Tibial nerve (tissue), 4 donors: ENCODE data around the gene CNTN6. TPM values are rescaled to one million over a fixed set of nuclear protein-coding genes. Genes with fewer than 3 reads are reported as not detected.
"Not testable (repeated sequence)": the region's sequence is repeated elsewhere in the genome, so short reads cannot be mapped to it uniquely, and the experiment has no call there.

ENCODE experiments used
- DNase-seq, 2 donors: peaks; one replicate each; pipeline ENCODE4 v3.0.0-alpha.2; 2019; ENCODE audit warnings: low spot score in 2 of 2
- H3K27ac ChIP-seq, 4 donors: fragments of 200-600 bp; sonication (generic) in 3 of 4; one replicate each; pipeline ENCODE4 v1.5.1; 2017 to 2019; ENCODE audit warnings: mild to moderate bottlenecking in 1 of 4
- H3K27me3 ChIP-seq, 2 donors: fragments of 200-600 bp; sonication (generic) in 1 of 2; one replicate each; pipeline versions ENCODE4 v1.5.1 to v1.6.0; 2017 to 2019
- H3K36me3 ChIP-seq, 3 donors: fragments of 200-600 bp; sonication (generic); one replicate each; pipeline ENCODE4 v1.5.1; 2018 to 2019
- H3K4me1 ChIP-seq, 4 donors: fragments of 200-600 bp; sonication (generic) in 3 of 4; one replicate each; pipeline ENCODE4 v1.5.1; 2017 to 2019
- H3K4me3 ChIP-seq, 4 donors: fragments of 200-600 bp; sonication (generic) in 3 of 4; one replicate each; pipeline ENCODE4 v1.5.1; 2017 to 2019; ENCODE audit warnings: mild to moderate bottlenecking in 1 of 4, moderate library complexity in 1 of 4
- H3K9me3 ChIP-seq, 4 donors: fragments of 200-600 bp; sonication (generic) in 3 of 4; one replicate each; pipeline ENCODE4 v1.5.1; 2017 to 2019
- EP300 ChIP-seq, 2 donors: sonication (generic); formaldehyde crosslinking; IDR thresholded peaks; one replicate each; pipeline ENCODE4 v1.6.1; 2017; ENCODE audit warnings: antibody characterized with exemption in 2 of 2, mild to moderate bottlenecking in 1 of 2
- POLR2A ChIP-seq, 2 donors: fragments of 450-650 bp; IDR thresholded peaks; one replicate each; pipeline ENCODE4 v1.6.1; 2017; ENCODE audit warnings: antibody characterized with exemption in 2 of 2, mild to moderate bottlenecking in 2 of 2, moderate library complexity in 2 of 2
- WGBS, 2 donors: methylation state at CpG; one replicate each; pipeline ENCODE4 v1.1.5; 2018; 5-methylcytosine and 5-hydroxymethylcytosine counted together
- total RNA-seq, 4 donors: library from RNA; depleted of rRNA; stranded (reverse); fragments of >200 nt; gene quantifications; one replicate each; pipeline ENCODE4 v1.1.0, GENCODE V29; 2016
- TF ChIP-seq, protein P1 (sequence below), 5 experiments: fragments of 200-600 bp in 3 of 5; fragments of 450-650 bp in 2 of 5; sonication (generic) in 3 of 5; IDR thresholded peaks; one replicate each; pipeline ENCODE4 v1.5.1; 2016 to 2019; ENCODE audit warnings: antibody characterized with exemption in 5 of 5, mild to moderate bottlenecking in 3 of 5, moderate library complexity in 2 of 5

The CNTN6 gene
- total RNA-seq, 4 donors from 2014 or later = 0.20 TPM; not detected in 3

DNA sequence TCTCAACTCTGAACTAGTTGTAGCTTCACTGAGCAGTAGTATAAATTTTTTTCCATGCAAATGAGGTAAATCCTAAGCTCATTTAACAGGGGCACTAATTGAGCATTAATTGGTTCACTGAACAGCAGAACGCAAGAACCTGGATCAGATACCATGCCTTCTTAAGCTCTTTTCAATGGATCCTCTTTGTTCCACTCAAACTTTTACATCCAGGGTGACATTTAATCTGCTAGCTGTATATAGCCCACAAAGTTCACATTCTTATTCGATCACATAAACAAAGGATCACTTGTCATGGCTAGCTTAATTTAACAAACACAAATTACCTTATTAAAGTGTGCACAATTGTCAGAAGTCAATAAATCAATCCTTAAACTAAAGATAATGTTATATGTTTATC is 281.6 kb downstream of the CNTN6 start:
- Histone ChIP-seq H3K4me1 (no peaks in the 10 kb centered on the region), H3K27ac (no peak overlapping the region), H3K9me3 (no peaks in the 10 kb centered on the region), H3K36me3 (no peaks in the 10 kb centered on the region), H3K4me3 (no peak overlapping the region), H3K27me3 (no peaks in the 10 kb centered on the region)
- WGBS, 2 donors = 54 to 56% methylated on average over 2 of the region's 2 CpGs
- DNase-seq = no peak
- TF ChIP-seq EP300 (IDR thresholded peaks at IDR 0.05) (no peak), POLR2A (IDR thresholded peaks at IDR 0.05) (no peak)
- TF ChIP-seq, protein P1, sequence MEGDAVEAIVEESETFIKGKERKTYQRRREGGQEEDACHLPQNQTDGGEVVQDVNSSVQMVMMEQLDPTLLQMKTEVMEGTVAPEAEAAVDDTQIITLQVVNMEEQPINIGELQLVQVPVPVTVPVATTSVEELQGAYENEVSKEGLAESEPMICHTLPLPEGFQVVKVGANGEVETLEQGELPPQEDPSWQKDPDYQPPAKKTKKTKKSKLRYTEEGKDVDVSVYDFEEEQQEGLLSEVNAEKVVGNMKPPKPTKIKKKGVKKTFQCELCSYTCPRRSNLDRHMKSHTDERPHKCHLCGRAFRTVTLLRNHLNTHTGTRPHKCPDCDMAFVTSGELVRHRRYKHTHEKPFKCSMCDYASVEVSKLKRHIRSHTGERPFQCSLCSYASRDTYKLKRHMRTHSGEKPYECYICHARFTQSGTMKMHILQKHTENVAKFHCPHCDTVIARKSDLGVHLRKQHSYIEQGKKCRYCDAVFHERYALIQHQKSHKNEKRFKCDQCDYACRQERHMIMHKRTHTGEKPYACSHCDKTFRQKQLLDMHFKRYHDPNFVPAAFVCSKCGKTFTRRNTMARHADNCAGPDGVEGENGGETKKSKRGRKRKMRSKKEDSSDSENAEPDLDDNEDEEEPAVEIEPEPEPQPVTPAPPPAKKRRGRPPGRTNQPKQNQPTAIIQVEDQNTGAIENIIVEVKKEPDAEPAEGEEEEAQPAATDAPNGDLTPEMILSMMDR (IDR thresholded peaks at IDR 0.05) = no peak

GRCh38 chr3:1375145-1375544 is 282.3 kb downstream of the CNTN6 start:
- no peak overlapping the region for H3K27ac ChIP-seq
- TF ChIP-seq POLR2A (IDR thresholded peaks at IDR 0.05) = no peak
- TF ChIP-seq, protein P1 (IDR thresholded peaks at IDR 0.05) = no peak
- no peak for TF ChIP-seq EP300 (IDR thresholded peaks at IDR 0.05)
- no peaks in the 10 kb centered on the region for H3K36me3 ChIP-seq
- no peaks in the 10 kb centered on the region for H3K9me3 ChIP-seq
- no peaks in the 10 kb centered on the region for H3K4me1 ChIP-seq
- no peak for DNase-seq
- H3K27me3 ChIP-seq = no peaks in the 10 kb centered on the region
- no peak overlapping the region for H3K4me3 ChIP-seq
- 43 to 54% methylated on average over 1 of the region's 1 CpG for WGBS, 2 donors

GRCh38 chr3:1380926-1381646 is 288.3 kb downstream of the CNTN6 start:
- 73 to 76% methylated on average over 8 of the region's 8 CpGs for WGBS, 2 donors
- DNase-seq = peak in 1 of 2 donors; percentile 5

GRCh38 chr3:1381647-1382036 is 288.8 kb downstream of the CNTN6 start:
- Histone ChIP-seq H3K27ac (no peak overlapping the region), H3K4me1 (no peaks in the 10 kb centered on the region), H3K36me3 (no peaks in the 10 kb centered on the region), H3K9me3 (no peaks in the 10 kb centered on the region), H3K4me3 (no peak overlapping the region), H3K27me3 (no peaks in the 10 kb centered on the region)
- WGBS, 2 donors = 75 to 77% methylated on average over 5 of the region's 5 CpGs
- no peak for TF ChIP-seq POLR2A (IDR thresholded peaks at IDR 0.05)
- no peak for TF ChIP-seq EP300 (IDR thresholded peaks at IDR 0.05)
- TF ChIP-seq, protein P1 (IDR thresholded peaks at IDR 0.05) = no peak
- no peak for DNase-seq

More at GRCh38 chr3:1380926-1381646, 288.3 kb downstream of the CNTN6 start:
- Histone ChIP-seq H3K9me3 (no peaks in the 10 kb centered on the region), H3K4me3 (no peak overlapping the region), H3K36me3 (no peaks in the 10 kb centered on the region), H3K4me1 (no peaks in the 10 kb centered on the region), H3K27ac (no peak overlapping the region), H3K27me3 (no peaks in the 10 kb centered on the region)
- no peak for TF ChIP-seq POLR2A (IDR thresholded peaks at IDR 0.05)
- TF ChIP-seq, protein P1 (IDR thresholded peaks at IDR 0.05) = no peak
- peak in 1 of 2 donors; percentile 44 for TF ChIP-seq EP300 (IDR thresholded peaks at IDR 0.05)

DNA sequence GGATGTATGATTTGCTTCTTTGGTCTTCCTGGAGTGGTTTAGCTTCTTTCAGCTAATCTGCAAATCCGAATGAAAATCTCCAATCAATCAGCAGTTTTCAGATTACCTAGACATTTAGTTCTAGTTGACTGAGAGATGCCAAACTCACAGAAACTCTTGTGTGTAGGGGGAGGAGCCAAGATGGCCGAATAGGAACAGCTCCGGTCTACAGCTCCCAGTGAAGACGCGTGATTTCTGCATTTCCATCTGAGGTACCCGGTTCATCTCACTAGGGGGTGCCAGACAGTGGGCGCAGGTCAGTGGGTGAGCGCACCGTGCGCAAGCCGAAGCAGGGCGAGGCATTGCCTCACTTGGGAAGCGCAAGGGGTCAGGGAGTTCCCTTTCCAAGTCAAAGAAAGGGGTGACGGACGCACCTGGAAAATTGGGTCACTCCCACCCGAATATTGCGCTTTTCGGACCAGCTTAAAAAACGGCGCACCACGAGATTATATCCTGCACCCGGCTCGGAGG is 294.6 kb downstream of the CNTN6 start:
- H3K4me3 ChIP-seq, H3K36me3 ChIP-seq, H3K4me1 ChIP-seq, H3K27me3 ChIP-seq, H3K9me3 ChIP-seq, H3K27ac ChIP-seq, DNase-seq: not testable (repeated sequence)
- WGBS, 2 donors = 93 to 98% methylated on average over 14 to 23 of the region's 23 CpGs
